HG02588 (cell line): ENCODE data around the gene MEIS2.

Experiments
- ATAC-seq: cut with Tn5 transposase; IDR thresholded peaks from one replicate; pipeline ENCODE4 v1.9.1; 2021; ENCODE audit warnings: mild to moderate bottlenecking, moderate library complexity; ENCODE audit not compliant: unreplicated experiment

MEIS2 gene

GRCh38 chr15:37098468-37099318 is 1.7 kb downstream of the MEIS2 start:
- ATAC-seq, result peak; percentile 35

GRCh38 chr15:37097144-37097919 is 3.0 kb downstream of the MEIS2 start:
- no peak for ATAC-seq

- no peak for ATAC-seq
These were observed 3.7 kb downstream of the MEIS2 start for GRCh38 chr15:37096558-37097143.

GRCh38 chr15:37095770-37096557 is 4.4 kb downstream of the MEIS2 start:
- ATAC-seq, result no peak

GRCh38 chr15:37094915-37095711 is 5.2 kb downstream of the MEIS2 start:
- no peak for ATAC-seq

- no peak for ATAC-seq
These were observed 5.9 kb downstream of the MEIS2 start for GRCh38 chr15:37094333-37094914.

- no peak for ATAC-seq
These were observed 6.6 kb downstream of the MEIS2 start for GRCh38 chr15:37093480-37094332.

GRCh38 chr15:37090543-37091175 is 9.7 kb downstream of the MEIS2 start:
- ATAC-seq, result no peak

- ATAC-seq, result no peak
These were observed 11.9 kb downstream of the MEIS2 start for GRCh38 chr15:37088436-37088835.

GRCh38 chr15:37087131-37087588 is 13.2 kb downstream of the MEIS2 start:
- no peak for ATAC-seq

GRCh38 chr15:37086521-37086920 is 13.8 kb downstream of the MEIS2 start:
- ATAC-seq, result no peak

GRCh38 chr15:37086120-37086519 is 14.2 kb downstream of the MEIS2 start:
- no peak for ATAC-seq

GRCh38 chr15:37084602-37085001 is 15.7 kb downstream of the MEIS2 start:
- no peak for ATAC-seq

- no peak for ATAC-seq
These were observed 16.7 kb downstream of the MEIS2 start for GRCh38 chr15:37083610-37084009.

GRCh38 chr15:37081983-37082382 is 18.4 kb downstream of the MEIS2 start:
- no peak for ATAC-seq

- no peak for ATAC-seq
These were observed 20.0 kb downstream of the MEIS2 start for GRCh38 chr15:37080261-37080921.

- ATAC-seq, result no peak
These were observed 20.6 kb downstream of the MEIS2 start for GRCh38 chr15:37079726-37080125.

GRCh38 chr15:37078566-37078965 is 21.8 kb downstream of the MEIS2 start:
- ATAC-seq, result no peak
